Neural cell (in vitro differentiated cells): Measurements from ENCODE around the gene KTI12. TPM values are rescaled to one million over a fixed set of nuclear protein-coding genes. Genes with fewer than 3 reads are reported as not detected.

Experiments
- H2AFZ ChIP-seq: fragments of 200-600, 300-800 bp; sonication (generic), shearing (Covaris generic); 2 replicates; pipeline ENCODE4 v1.6.0; 2014; ENCODE audit warnings: low read depth, mild to moderate bottlenecking, antibody characterized with exemption, low read length, moderate library complexity
- H3F3A ChIP-seq: fragments of 200-600 bp; shearing (Covaris generic); 2 replicates; pipeline ENCODE4 v1.6.1; 2016; ENCODE audit warnings: mild to moderate bottlenecking, moderate library complexity, mixed read lengths, antibody characterized with exemption, low read length; ENCODE audit not compliant: insufficient read depth, poor library complexity, severe bottlenecking
- H3K27ac ChIP-seq: fragments of 200-600, 300-800 bp; sonication (generic), shearing (Covaris generic); 2 replicates; pipeline ENCODE4 v1.5.1; 2014; ENCODE audit warnings: mild to moderate bottlenecking, low read length, moderate library complexity
- H3K27me3 ChIP-seq: fragments of 300-800, 200-600 bp; sonication (generic), shearing (Covaris generic); 2 replicates; pipeline ENCODE4 v1.6.0; 2014; ENCODE audit warnings: mild to moderate bottlenecking, low read depth, low read length, moderate library complexity; ENCODE audit not compliant: insufficient read depth
- H3K36me3 ChIP-seq: fragments of 300-800, 200-600 bp; sonication (generic), shearing (Covaris generic); 2 replicates; pipeline ENCODE4 v1.5.1; 2014; ENCODE audit warnings: mild to moderate bottlenecking, antibody characterized with exemption, low read length, moderate library complexity; ENCODE audit not compliant: insufficient read depth
- H3K4me2 ChIP-seq: fragments of 300-800, 200-600 bp; sonication (generic), shearing (Covaris generic); 2 replicates; pipeline ENCODE4 v1.6.0; 2014; ENCODE audit warnings: mild to moderate bottlenecking, low read length
- H3K4me3 ChIP-seq: fragments of 300-800, 200-600 bp; sonication (generic), shearing (Covaris generic); 2 replicates; pipeline ENCODE4 v1.5.1; 2014; ENCODE audit warnings: mild to moderate bottlenecking, low read length, moderate library complexity
- H3K79me2 ChIP-seq: fragments of 200-600 bp; shearing (Covaris generic); replicated peaks from 2 replicates; pipeline ENCODE4 v1.6.0; 2014; ENCODE audit warnings: mild to moderate bottlenecking, low read length, moderate library complexity; ENCODE audit not compliant: insufficient read depth
- H3K9ac ChIP-seq: fragments of 300-800, 200-600 bp; sonication (generic), shearing (Covaris generic); 2 replicates; pipeline ENCODE4 v1.6.1; 2016; ENCODE audit warnings: mild to moderate bottlenecking, low read length, mixed read lengths
- H3K9me2 ChIP-seq: fragments of 200-600 bp; shearing (Covaris generic); 2 replicates; pipeline ENCODE4 v1.6.1; 2016; ENCODE audit warnings: mild to moderate bottlenecking, low read length, mixed read lengths; ENCODE audit not compliant: insufficient read depth
- H3K9me3 ChIP-seq: fragments of 200-600, 300-800 bp; sonication (generic), shearing (Covaris generic); 2 replicates; pipeline ENCODE4 v1.6.1; 2016; ENCODE audit warnings: mild to moderate bottlenecking, mixed run types, low read length, moderate library complexity, mixed read lengths
- H4K20me1 ChIP-seq: fragments of 200-600 bp; shearing (Covaris generic); 2 replicates; pipeline ENCODE4 v1.6.1; 2016; ENCODE audit warnings: mild to moderate bottlenecking, mixed run types; ENCODE audit not compliant: insufficient read depth
- EP300 ChIP-seq: fragments of 450-650 bp; conservative IDR thresholded peaks from 2 replicates; pipeline ENCODE4 v1.6.1; 2014; ENCODE audit warnings: antibody characterized with exemption, mild to moderate bottlenecking, moderate library complexity; ENCODE audit not compliant: poor library complexity, severe bottlenecking
- EZH2 ChIP-seq: fragments of 200-600, 300-800 bp; shearing (Covaris generic), sonication (generic); IDR thresholded peaks from 2 replicates; pipeline ENCODE4 v1.6.1; 2014; ENCODE audit warnings: antibody characterized with exemption, low read length, borderline replicate concordance, mild to moderate bottlenecking; ENCODE audit not compliant: insufficient read depth, poor library complexity, severe bottlenecking
- MXI1 ChIP-seq: fragments of 450-650 bp; conservative IDR thresholded peaks from 2 replicates; pipeline ENCODE4 v1.6.1; 2014; ENCODE audit warnings: antibody characterized with exemption, mild to moderate bottlenecking; ENCODE audit not compliant: poor library complexity, severe bottlenecking
- POLR2AphosphoS5 ChIP-seq: IDR thresholded peaks from 2 replicates; pipeline ENCODE4 v1.6.1; 2012
- RAD21 ChIP-seq: fragments of 450-650 bp; conservative IDR thresholded peaks from 2 replicates; pipeline ENCODE4 v1.6.1; 2014; ENCODE audit warnings: antibody characterized with exemption, mild to moderate bottlenecking, moderate library complexity
- REST ChIP-seq: IDR thresholded peaks from 2 replicates; pipeline ENCODE4 v1.6.1; 2012; ENCODE audit warnings: borderline replicate concordance
- SMC3 ChIP-seq: fragments of 450-650 bp; conservative IDR thresholded peaks from 2 replicates; pipeline ENCODE4 v1.6.1; 2014; ENCODE audit warnings: antibody characterized with exemption, mild to moderate bottlenecking, moderate library complexity; ENCODE audit not compliant: poor library complexity
- TAF1 ChIP-seq: IDR thresholded peaks from 2 replicates; pipeline ENCODE4 v1.6.1; 2012; ENCODE audit warnings: low read depth
- polyA plus RNA-seq: library from polyadenylated mRNA; depleted of rRNA; stranded (reverse); fragments of >200 nt; gene quantifications from 2 replicates; pipeline ENCODE4 v1.2.3, GENCODE V29; 2014
- TF ChIP-seq, protein P1 (sequence below): fragments of 450-650 bp; IDR thresholded peaks from 2 replicates; pipeline ENCODE4 v1.5.1; 2014; ENCODE audit warnings: antibody characterized with exemption, mild to moderate bottlenecking, moderate library complexity; ENCODE audit not compliant: poor library complexity, severe bottlenecking

Gene KTI12
- polyA plus RNA-seq, 1 donor from 2014 or later, result 14.0 TPM

DNA sequence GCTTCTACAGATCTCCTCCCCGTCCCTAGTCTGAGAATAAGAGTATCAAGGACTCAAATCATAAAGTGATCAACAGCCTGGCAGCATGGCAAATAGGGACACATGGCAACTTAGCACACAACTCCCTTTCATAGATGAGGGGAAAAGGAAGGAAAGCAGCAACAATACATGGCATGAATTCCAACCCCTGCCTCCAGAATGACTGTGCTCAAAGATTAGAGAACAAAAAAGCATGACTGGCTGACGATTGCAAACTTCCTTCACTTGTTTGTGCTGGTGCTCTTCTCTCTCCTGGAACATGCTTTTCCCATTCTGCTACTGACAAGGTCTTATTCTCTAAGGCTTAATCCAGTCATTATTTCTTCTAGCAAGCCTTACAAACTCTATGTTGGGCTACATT is 11.5 kb downstream of the KTI12 start:
- H3K79me2 ChIP-seq, result no peaks in the 10 kb centered on the region
- H3K9me3 ChIP-seq, result no peaks in the 10 kb centered on the region
- H3K9ac ChIP-seq, result no peak overlapping the region
- H3K4me2 ChIP-seq, result no peak overlapping the region
- no peaks in the 10 kb centered on the region for H4K20me1 ChIP-seq
- H3K9me2 ChIP-seq, result no peaks in the 10 kb centered on the region
- H3K4me3 ChIP-seq, result no peak overlapping the region
- no peak overlapping the region for H3K27ac ChIP-seq
- TF ChIP-seq SMC3, result no peak
- no peak for TF ChIP-seq POLR2AphosphoS5
- no peak for TF ChIP-seq RAD21
- TF ChIP-seq EZH2, result no peak
- no peak for TF ChIP-seq REST
- TF ChIP-seq EP300, result no peak
- TF ChIP-seq, protein P1, sequence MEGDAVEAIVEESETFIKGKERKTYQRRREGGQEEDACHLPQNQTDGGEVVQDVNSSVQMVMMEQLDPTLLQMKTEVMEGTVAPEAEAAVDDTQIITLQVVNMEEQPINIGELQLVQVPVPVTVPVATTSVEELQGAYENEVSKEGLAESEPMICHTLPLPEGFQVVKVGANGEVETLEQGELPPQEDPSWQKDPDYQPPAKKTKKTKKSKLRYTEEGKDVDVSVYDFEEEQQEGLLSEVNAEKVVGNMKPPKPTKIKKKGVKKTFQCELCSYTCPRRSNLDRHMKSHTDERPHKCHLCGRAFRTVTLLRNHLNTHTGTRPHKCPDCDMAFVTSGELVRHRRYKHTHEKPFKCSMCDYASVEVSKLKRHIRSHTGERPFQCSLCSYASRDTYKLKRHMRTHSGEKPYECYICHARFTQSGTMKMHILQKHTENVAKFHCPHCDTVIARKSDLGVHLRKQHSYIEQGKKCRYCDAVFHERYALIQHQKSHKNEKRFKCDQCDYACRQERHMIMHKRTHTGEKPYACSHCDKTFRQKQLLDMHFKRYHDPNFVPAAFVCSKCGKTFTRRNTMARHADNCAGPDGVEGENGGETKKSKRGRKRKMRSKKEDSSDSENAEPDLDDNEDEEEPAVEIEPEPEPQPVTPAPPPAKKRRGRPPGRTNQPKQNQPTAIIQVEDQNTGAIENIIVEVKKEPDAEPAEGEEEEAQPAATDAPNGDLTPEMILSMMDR, result no peak
- no peak for TF ChIP-seq MXI1
- TF ChIP-seq TAF1, result no peak
- H2AFZ ChIP-seq, result no peak overlapping the region
- H3K27me3 ChIP-seq, result no peaks in the 10 kb centered on the region
- no peaks in the 10 kb centered on the region for H3F3A ChIP-seq
- H3K36me3 ChIP-seq, result no peaks in the 10 kb centered on the region

DNA sequence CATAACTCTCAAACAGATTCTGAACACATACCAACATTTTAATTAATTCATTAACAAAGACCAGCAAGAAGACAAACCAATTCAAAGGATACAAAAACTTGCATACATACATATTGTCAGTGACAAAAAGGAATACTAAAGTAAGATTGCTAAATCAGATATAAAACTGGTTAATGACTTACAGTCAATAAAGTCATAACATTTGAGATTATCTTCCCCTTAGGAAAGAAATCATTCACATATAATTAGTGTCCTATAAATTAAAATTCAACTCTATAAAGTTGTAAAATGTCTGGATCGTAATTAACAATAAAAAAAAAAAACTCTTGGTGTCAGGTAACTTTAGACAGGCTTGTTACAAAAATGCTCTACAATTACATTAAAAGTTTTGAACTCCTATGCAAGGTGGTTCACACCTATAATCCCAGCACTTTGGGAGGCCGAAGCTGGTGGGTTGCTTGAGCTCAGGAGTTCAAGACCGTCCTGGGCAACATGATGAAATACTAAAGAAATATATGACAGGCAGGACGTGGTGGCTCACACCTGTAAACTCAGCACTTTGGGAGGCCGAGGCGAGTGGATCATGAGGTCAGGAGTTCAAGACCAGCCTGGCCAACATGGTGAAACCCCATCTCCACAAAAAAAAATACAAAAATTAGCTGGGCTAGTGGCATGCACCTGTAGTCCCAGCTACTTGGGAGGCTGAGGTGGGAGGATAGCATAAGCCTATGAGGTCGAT is 25.4 kb downstream of the KTI12 start:
- Histone ChIP-seq H3K27ac (no peak overlapping the region), H2AFZ (no peak overlapping the region)
- TF ChIP-seq REST (no peak), RAD21 (no peak), TAF1 (no peak), MXI1 (no peak), EZH2 (no peak), SMC3 (no peak), POLR2AphosphoS5 (no peak), EP300 (no peak)
- TF ChIP-seq, protein P1, result no peak

More for the DNA sequence above, 25.4 kb downstream of the KTI12 start:
- Histone ChIP-seq H3K27me3 (no peaks in the 10 kb centered on the region), H3K79me2 (no peaks in the 10 kb centered on the region), H3K36me3 (no peaks in the 10 kb centered on the region), H3K4me2 (no peak overlapping the region), H3K9ac (no peak overlapping the region), H3F3A (no peaks in the 10 kb centered on the region), H3K9me2 (no peaks in the 10 kb centered on the region), H3K9me3 (no peaks in the 10 kb centered on the region), H3K4me3 (no peak overlapping the region), H4K20me1 (no peaks in the 10 kb centered on the region)
